Loucy (cell line): ENCODE data around the gene TMEM54.

ENCODE experiments used
- H2AFZ ChIP-seq: fragments of 200-600 bp; sonication (generic); 2 replicates; pipeline ENCODE4 v1.6.0; 2016; ENCODE audit warnings: antibody characterized with exemption, mild to moderate bottlenecking, low read length, moderate library complexity
- H3F3A ChIP-seq: fragments of 200-600 bp; 2 replicates; pipeline ENCODE4 v1.6.0; 2016; ENCODE audit warnings: antibody characterized with exemption, low read depth, mild to moderate bottlenecking
- H3K27me3 ChIP-seq: fragments of 200-600 bp; sonication (generic); 2 replicates; pipeline ENCODE4 v1.6.1; 2014; ENCODE audit warnings: low read length, mild to moderate bottlenecking; ENCODE audit not compliant: insufficient read depth, poor library complexity, severe bottlenecking
- H3K36me3 ChIP-seq: fragments of 200-600 bp; sonication (generic); 2 replicates; pipeline ENCODE4 v1.6.1; 2016; ENCODE audit warnings: low read length; ENCODE audit not compliant: insufficient read depth
- H3K4me1 ChIP-seq: fragments of 200-600 bp; sonication (generic); 2 replicates; pipeline ENCODE4 v1.5.1; 2014; ENCODE audit warnings: low read length, mild to moderate bottlenecking; ENCODE audit not compliant: insufficient read depth, poor library complexity, severe bottlenecking
- H3K4me2 ChIP-seq: fragments of 200-600 bp; sonication (generic); 2 replicates; pipeline ENCODE4 v1.6.0; 2014; ENCODE audit warnings: antibody characterized with exemption, low read length, low read depth, mild to moderate bottlenecking; ENCODE audit not compliant: poor library complexity, severe bottlenecking
- H3K4me3 ChIP-seq: fragments of 200-600 bp; sonication (generic); 2 replicates; pipeline ENCODE4 v1.5.1; 2014; ENCODE audit warnings: low read length, mild to moderate bottlenecking, mixed read lengths; ENCODE audit not compliant: poor library complexity, severe bottlenecking
- H3K79me2 ChIP-seq: fragments of 200-600 bp; sonication (generic); 2 replicates; pipeline ENCODE4 v1.6.1; 2014; ENCODE audit warnings: low read length; ENCODE audit not compliant: insufficient read depth
- H3K9ac ChIP-seq: fragments of 200-600 bp; sonication (generic); 2 replicates; pipeline ENCODE4 v1.6.0; 2014; ENCODE audit warnings: mild to moderate bottlenecking, low read depth, low read length, moderate library complexity; ENCODE audit not compliant: poor library complexity, severe bottlenecking
- H3K9me2 ChIP-seq: fragments of 200-600 bp; sonication (generic); replicated peaks from 2 replicates; pipeline ENCODE4 v1.6.1; 2016; ENCODE audit warnings: low read depth, low read length, mixed read lengths
- H3K9me3 ChIP-seq: fragments of 200-600 bp; sonication (generic); 2 replicates; pipeline ENCODE4 v1.6.1; 2014; ENCODE audit warnings: mild to moderate bottlenecking, antibody characterized with exemption, low read length, low read depth; ENCODE audit not compliant: insufficient read depth
- H4K20me1 ChIP-seq: fragments of 200-600 bp; sonication (generic); 2 replicates; pipeline ENCODE4 v1.6.0; 2014; ENCODE audit warnings: antibody characterized with exemption, low read length, mild to moderate bottlenecking; ENCODE audit not compliant: insufficient read depth, poor library complexity, severe bottlenecking
- EZH2phosphoT487 ChIP-seq: fragments of 200-600 bp; IDR thresholded peaks from 2 replicates; pipeline ENCODE4 v1.6.1; 2018; ENCODE audit warnings: antibody characterized with exemption, mild to moderate bottlenecking, moderate library complexity, borderline replicate concordance
- TF ChIP-seq, protein P1 (sequence below): fragments of 200-600 bp; sonication (generic); conservative IDR thresholded peaks from 2 replicates; pipeline ENCODE4 v1.5.1; 2014; ENCODE audit warnings: mild to moderate bottlenecking, antibody characterized with exemption, low read length

Gene TMEM54

DNA sequence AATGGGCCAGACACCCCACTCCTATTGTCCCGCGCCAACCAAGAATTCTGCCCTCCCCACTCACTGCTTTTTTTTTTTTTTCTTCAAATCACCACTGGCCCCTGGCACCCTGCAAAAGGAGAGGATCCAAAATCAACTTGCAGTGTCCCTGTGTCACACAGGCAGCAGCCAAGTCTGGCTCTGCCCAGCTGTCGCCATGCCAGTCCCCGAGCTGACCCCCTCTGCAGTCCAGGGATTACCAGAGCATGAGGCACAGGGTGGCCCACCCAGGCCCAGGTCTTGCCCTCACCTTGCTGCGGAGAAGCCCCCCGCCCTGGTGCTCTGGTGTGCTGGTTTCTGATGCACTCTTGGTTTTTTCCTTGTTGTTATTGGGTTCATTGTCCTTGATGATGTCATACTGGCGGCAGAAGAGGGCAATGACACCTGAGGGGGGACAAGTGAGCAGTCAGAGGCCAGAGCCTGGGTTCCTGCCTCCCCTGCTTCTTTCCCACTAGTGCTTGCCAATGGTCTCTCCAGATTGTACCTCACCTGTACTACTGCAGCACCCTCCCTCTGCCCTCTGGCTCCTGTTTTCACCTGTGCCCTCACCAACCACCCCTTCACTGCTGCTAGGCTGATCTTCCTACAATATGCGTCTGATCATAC, 36.7 kb downstream of the TMEM54 start:
- H3K4me1 ChIP-seq, result no peaks in the 10 kb centered on the region
- H3K4me3 ChIP-seq, result no peak overlapping the region
- no peak overlapping the region for H3K9ac ChIP-seq
- H3K4me2 ChIP-seq, result no peak overlapping the region
- no peaks in the 10 kb centered on the region for H3F3A ChIP-seq
- no peaks in the 10 kb centered on the region for H3K9me3 ChIP-seq
- H2AFZ ChIP-seq, result no peak overlapping the region
- no peaks in the 10 kb centered on the region for H3K79me2 ChIP-seq
- TF ChIP-seq, protein P1, sequence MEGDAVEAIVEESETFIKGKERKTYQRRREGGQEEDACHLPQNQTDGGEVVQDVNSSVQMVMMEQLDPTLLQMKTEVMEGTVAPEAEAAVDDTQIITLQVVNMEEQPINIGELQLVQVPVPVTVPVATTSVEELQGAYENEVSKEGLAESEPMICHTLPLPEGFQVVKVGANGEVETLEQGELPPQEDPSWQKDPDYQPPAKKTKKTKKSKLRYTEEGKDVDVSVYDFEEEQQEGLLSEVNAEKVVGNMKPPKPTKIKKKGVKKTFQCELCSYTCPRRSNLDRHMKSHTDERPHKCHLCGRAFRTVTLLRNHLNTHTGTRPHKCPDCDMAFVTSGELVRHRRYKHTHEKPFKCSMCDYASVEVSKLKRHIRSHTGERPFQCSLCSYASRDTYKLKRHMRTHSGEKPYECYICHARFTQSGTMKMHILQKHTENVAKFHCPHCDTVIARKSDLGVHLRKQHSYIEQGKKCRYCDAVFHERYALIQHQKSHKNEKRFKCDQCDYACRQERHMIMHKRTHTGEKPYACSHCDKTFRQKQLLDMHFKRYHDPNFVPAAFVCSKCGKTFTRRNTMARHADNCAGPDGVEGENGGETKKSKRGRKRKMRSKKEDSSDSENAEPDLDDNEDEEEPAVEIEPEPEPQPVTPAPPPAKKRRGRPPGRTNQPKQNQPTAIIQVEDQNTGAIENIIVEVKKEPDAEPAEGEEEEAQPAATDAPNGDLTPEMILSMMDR, result no peak
- TF ChIP-seq EZH2phosphoT487, result no peak
- peaks cover 24% of the 10 kb centered on the region; the same call in 1 of the 2 replicates for H3K36me3 ChIP-seq
- H4K20me1 ChIP-seq, result no peaks in the 10 kb centered on the region
- no peaks in the 10 kb centered on the region for H3K9me2 ChIP-seq
- no peaks in the 10 kb centered on the region for H3K27me3 ChIP-seq

DNA sequence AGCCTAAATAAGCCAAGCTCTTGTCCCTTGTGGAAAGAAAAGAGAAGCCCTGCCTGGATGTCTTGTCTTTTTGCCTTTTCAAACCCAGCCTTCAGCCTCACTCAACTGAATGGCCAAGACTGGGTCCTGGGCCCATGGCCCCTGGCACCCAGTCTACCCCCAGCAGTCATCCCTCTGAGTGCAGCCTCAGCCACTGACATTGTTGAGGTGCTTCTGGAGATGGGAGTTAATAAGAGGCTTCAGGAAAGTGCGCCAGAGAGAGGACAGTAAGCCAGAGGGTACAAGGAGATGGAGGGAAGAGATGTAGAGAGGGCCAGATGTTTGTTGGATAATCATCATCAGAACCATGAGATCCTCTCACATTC, 37.3 kb downstream of the TMEM54 start:
- Histone ChIP-seq H4K20me1 (no peaks in the 10 kb centered on the region), H3K9me3 (no peaks in the 10 kb centered on the region), H3K27me3 (no peaks in the 10 kb centered on the region), H3K36me3 (peaks cover 29% of the 10 kb centered on the region; the same call in 1 of the 2 replicates), H3K9ac (no peak overlapping the region), H3K79me2 (no peaks in the 10 kb centered on the region), H3K4me3 (no peak overlapping the region), H3K9me2 (no peaks in the 10 kb centered on the region), H3K4me1 (no peaks in the 10 kb centered on the region), H3F3A (no peaks in the 10 kb centered on the region), H2AFZ (no peak overlapping the region), H3K4me2 (no peak overlapping the region)
- TF ChIP-seq, protein P1, result no peak
- TF ChIP-seq EZH2phosphoT487, result no peak

DNA sequence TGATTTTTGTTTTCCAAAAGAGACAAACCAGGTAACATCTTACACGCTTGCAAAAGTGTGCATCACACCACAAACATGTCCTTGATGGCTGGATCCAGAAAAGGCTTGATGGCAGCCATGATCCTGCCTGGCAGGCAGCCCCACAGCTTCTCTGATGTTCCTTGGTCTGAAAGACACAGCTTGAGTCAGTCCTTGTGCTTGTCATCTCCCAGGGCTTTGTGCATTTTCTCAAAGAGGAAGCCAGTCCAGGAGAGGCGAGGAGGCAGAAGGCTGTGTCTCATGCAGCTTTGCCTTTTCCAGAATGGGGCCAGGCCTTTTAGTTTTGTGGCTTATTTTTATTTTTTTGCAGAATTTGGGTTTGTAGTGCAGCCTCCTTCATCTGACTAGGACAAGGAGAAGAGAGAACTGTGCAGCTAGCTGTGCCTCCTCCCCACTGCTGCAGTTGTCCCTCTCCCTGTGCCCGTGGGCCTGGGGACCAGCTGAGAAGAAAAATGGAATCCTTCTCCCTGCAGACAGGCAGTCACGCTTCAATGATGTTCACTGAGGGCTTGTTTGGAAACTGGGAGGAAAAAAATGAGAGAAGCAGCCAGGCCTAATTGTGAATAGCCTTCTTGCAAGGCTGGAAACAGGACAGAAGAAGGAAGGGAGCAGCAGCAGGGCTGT, 37.8 kb downstream of the TMEM54 start:
- Histone ChIP-seq H3K9ac (no peak overlapping the region), H2AFZ (no peak overlapping the region), H3K36me3 (peaks cover 33% of the 10 kb centered on the region; the same call in 1 of the 2 replicates), H3K4me3 (no peak overlapping the region), H3K4me2 (no peak overlapping the region), H4K20me1 (no peaks in the 10 kb centered on the region), H3K79me2 (no peaks in the 10 kb centered on the region), H3K9me2 (no peaks in the 10 kb centered on the region), H3K9me3 (no peaks in the 10 kb centered on the region), H3F3A (no peaks in the 10 kb centered on the region), H3K4me1 (no peaks in the 10 kb centered on the region), H3K27me3 (no peaks in the 10 kb centered on the region)
- TF ChIP-seq EZH2phosphoT487, result no peak
- TF ChIP-seq, protein P1, result no peak
